Stimulated activated CD4-positive, alpha-beta T cell treated with anti-CD3 and anti-CD28 coated beads, Interleukin-4, amount 100 ng/mL, for 1 hour (primary cell): ENCODE results near the gene AHCYL2.

Source experiments
- DNase-seq: peaks from one replicate; pipeline ENCODE4 v3.0.0-alpha.2; 2020

The AHCYL2 gene

GRCh38 chr7:129224251-129225205 lies at the start of gene AHCYL2:
Gene AHCYL2, plus strand, starts transcription at chr7:129225030.
- peak; percentile 98 for DNase-seq

GRCh38 chr7:129176916-129177710 lies 47.7 kb upstream of the AHCYL2 start:
- no peak for DNase-seq

- no peak for DNase-seq
Observed at GRCh38 chr7:129184981-129185670, 39.7 kb upstream of the AHCYL2 start.

GRCh38 chr7:129186749-129187260 lies 38.0 kb upstream of the AHCYL2 start:
- DNase-seq: no peak

- no peak for DNase-seq
Observed at GRCh38 chr7:129187681-129188371, 37.0 kb upstream of the AHCYL2 start.

GRCh38 chr7:129188372-129188891 lies 36.4 kb upstream of the AHCYL2 start, which contains the start of gene SMO:
Gene SMO, plus strand, starts transcription at chr7:129188633. Its CDS starts 519 bp downstream, at chr7:129189152.
- peak; percentile 18 for DNase-seq

GRCh38 chr7:129188892-129189660 lies 35.8 kb upstream of the AHCYL2 start:
- DNase-seq: peak; percentile 6

- no peak for DNase-seq
Observed at GRCh38 chr7:129189661-129190310, 35.0 kb upstream of the AHCYL2 start.

GRCh38 chr7:129191272-129191671 lies 33.6 kb upstream of the AHCYL2 start:
- no peak for DNase-seq

GRCh38 chr7:129193892-129194291 lies 30.9 kb upstream of the AHCYL2 start:
- DNase-seq: no peak

GRCh38 chr7:129197771-129198170 lies 27.1 kb upstream of the AHCYL2 start:
- DNase-seq: no peak

- no peak for DNase-seq
Observed at GRCh38 chr7:129199406-129199805, 25.4 kb upstream of the AHCYL2 start.

GRCh38 chr7:129202058-129202777 lies 22.6 kb upstream of the AHCYL2 start:
- no peak for DNase-seq

GRCh38 chr7:129203050-129203741 lies 21.6 kb upstream of the AHCYL2 start:
- no peak for DNase-seq

- no peak for DNase-seq
Observed at GRCh38 chr7:129205126-129205818, 19.6 kb upstream of the AHCYL2 start.

GRCh38 chr7:129205987-129206785 lies 18.6 kb upstream of the AHCYL2 start:
- DNase-seq: no peak

GRCh38 chr7:129208667-129209066 lies 16.2 kb upstream of the AHCYL2 start:
- no peak for DNase-seq
